Adrenal gland (tissue), 5 donors: Measurements from ENCODE around the gene EEF1E1.

Source experiments
- POLR2A ChIP-seq, 2 donors: fragments of 450-650 bp; IDR thresholded peaks; one replicate each; pipeline ENCODE4 v1.6.1; 2017; ENCODE audit warnings: antibody characterized with exemption in 2 of 2, mild to moderate bottlenecking in 2 of 2, moderate library complexity in 1 of 2
- TF ChIP-seq, protein P1 (sequence below), 6 experiments: fragments of 450-650 bp in 4 of 6; fragments of 200-600 bp in 2 of 6; sonication (generic) in 1 of 6; IDR thresholded peaks; 1 replicate in 5 of 6; 2 replicates in 1 of 6; pipeline versions ENCODE4 v1.5.1 to v1.8.0; 2016 to 2021; ENCODE audit warnings: antibody characterized with exemption in 6 of 6, mild to moderate bottlenecking in 2 of 6, moderate library complexity in 1 of 6
- donor health status: DM: no; HTN: no; CAD: no.

GRCh38 chr6:8105791-8106190, 3.4 kb upstream of the EEF1E1 start:
- TF ChIP-seq, protein P1, sequence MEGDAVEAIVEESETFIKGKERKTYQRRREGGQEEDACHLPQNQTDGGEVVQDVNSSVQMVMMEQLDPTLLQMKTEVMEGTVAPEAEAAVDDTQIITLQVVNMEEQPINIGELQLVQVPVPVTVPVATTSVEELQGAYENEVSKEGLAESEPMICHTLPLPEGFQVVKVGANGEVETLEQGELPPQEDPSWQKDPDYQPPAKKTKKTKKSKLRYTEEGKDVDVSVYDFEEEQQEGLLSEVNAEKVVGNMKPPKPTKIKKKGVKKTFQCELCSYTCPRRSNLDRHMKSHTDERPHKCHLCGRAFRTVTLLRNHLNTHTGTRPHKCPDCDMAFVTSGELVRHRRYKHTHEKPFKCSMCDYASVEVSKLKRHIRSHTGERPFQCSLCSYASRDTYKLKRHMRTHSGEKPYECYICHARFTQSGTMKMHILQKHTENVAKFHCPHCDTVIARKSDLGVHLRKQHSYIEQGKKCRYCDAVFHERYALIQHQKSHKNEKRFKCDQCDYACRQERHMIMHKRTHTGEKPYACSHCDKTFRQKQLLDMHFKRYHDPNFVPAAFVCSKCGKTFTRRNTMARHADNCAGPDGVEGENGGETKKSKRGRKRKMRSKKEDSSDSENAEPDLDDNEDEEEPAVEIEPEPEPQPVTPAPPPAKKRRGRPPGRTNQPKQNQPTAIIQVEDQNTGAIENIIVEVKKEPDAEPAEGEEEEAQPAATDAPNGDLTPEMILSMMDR (IDR thresholded peaks at IDR 0.05), result no peak
- TF ChIP-seq POLR2A (IDR thresholded peaks at IDR 0.05), result no peak
